OCI-LY7 (cell line): ENCODE measurements around the gene H19.

ENCODE experiments used
- EZH2phosphoT487 ChIP-seq: fragments of 200-600 bp; sonication (generic); IDR thresholded peaks from 2 replicates; pipeline ENCODE4 v1.6.1; 2018; ENCODE audit warnings: low read depth, borderline replicate concordance, mild to moderate bottlenecking, mixed run types, antibody characterized with exemption, low read length, moderate library complexity, mixed read lengths
- TF ChIP-seq, protein P1 (sequence below): fragments of 200-600 bp; sonication (generic); conservative IDR thresholded peaks from 2 replicates; pipeline ENCODE4 v1.5.1; 2014; ENCODE audit warnings: mild to moderate bottlenecking, antibody characterized with exemption, low read length, moderate library complexity, mixed read lengths

- TF ChIP-seq, protein P1, sequence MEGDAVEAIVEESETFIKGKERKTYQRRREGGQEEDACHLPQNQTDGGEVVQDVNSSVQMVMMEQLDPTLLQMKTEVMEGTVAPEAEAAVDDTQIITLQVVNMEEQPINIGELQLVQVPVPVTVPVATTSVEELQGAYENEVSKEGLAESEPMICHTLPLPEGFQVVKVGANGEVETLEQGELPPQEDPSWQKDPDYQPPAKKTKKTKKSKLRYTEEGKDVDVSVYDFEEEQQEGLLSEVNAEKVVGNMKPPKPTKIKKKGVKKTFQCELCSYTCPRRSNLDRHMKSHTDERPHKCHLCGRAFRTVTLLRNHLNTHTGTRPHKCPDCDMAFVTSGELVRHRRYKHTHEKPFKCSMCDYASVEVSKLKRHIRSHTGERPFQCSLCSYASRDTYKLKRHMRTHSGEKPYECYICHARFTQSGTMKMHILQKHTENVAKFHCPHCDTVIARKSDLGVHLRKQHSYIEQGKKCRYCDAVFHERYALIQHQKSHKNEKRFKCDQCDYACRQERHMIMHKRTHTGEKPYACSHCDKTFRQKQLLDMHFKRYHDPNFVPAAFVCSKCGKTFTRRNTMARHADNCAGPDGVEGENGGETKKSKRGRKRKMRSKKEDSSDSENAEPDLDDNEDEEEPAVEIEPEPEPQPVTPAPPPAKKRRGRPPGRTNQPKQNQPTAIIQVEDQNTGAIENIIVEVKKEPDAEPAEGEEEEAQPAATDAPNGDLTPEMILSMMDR: no peak
- no peak for TF ChIP-seq EZH2phosphoT487
Observed at GRCh38 chr11:1947592-1948237, 49.9 kb downstream of the H19 start.
